ACC112 (cell line): ENCODE results near the gene APOE.
"Not testable (repeated sequence)": the region's sequence is repeated elsewhere in the genome, so short reads cannot be mapped to it uniquely, and the experiment has no call there.

Experiments
- H2AFZ ChIP-seq: fragments of 200-600 bp; sonication (generic); one replicate; pipeline ENCODE4 v1.6.0; 2017; ENCODE audit warnings: antibody characterized with exemption, low read length; ENCODE audit not compliant: unreplicated experiment
- H3K27ac ChIP-seq: fragments of 200-600 bp; sonication (generic); 2 replicates; pipeline ENCODE4 v1.5.1; 2014; ENCODE audit warnings: low read depth, mild to moderate bottlenecking, antibody characterized with exemption, low read length, moderate library complexity
- H3K27me3 ChIP-seq: fragments of 200-600 bp; sonication (generic); 2 replicates; pipeline ENCODE4 v1.6.1; 2014; ENCODE audit warnings: mild to moderate bottlenecking, antibody characterized with exemption, low read length, moderate library complexity, mixed read lengths; ENCODE audit not compliant: insufficient read depth
- H3K36me3 ChIP-seq: fragments of 200-600 bp; sonication (generic); 2 replicates; pipeline ENCODE4 v1.6.1; 2016; ENCODE audit warnings: mild to moderate bottlenecking, antibody characterized with exemption, low read length, moderate library complexity, mixed read lengths; ENCODE audit not compliant: insufficient read depth
- H3K4me1 ChIP-seq: fragments of 200-600 bp; sonication (generic); one replicate; pipeline ENCODE4 v1.6.1; 2016; ENCODE audit warnings: low read length, mixed read lengths; ENCODE audit not compliant: insufficient read depth, unreplicated experiment, control insufficient read depth
- H3K4me3 ChIP-seq: fragments of 200-600 bp; sonication (generic); 2 replicates; pipeline ENCODE4 v1.5.1; 2014; ENCODE audit warnings: mild to moderate bottlenecking, low read depth, low read length
- H3K79me2 ChIP-seq: fragments of 200-600 bp; sonication (generic); one replicate; pipeline ENCODE4 v1.6.0; 2016; ENCODE audit warnings: low read length; ENCODE audit not compliant: control insufficient read depth, unreplicated experiment, insufficient read depth

APOE gene

GRCh38 chr19:44886141-44886540 is 19.5 kb upstream of the APOE start:
- no peak overlapping the region for H3K4me3 ChIP-seq
- no peaks in the 10 kb centered on the region for H3K27me3 ChIP-seq
- H3K4me1 ChIP-seq: no peaks in the 10 kb centered on the region
- H2AFZ ChIP-seq: no peak overlapping the region
- no peak overlapping the region for H3K27ac ChIP-seq
- H3K79me2 ChIP-seq: peaks cover under 1% of the 10 kb centered on the region
- H3K36me3 ChIP-seq: no peaks in the 10 kb centered on the region

GRCh38 chr19:44887648-44888047 is 17.9 kb upstream of the APOE start:
- Histone ChIP-seq H3K4me1 (peaks cover 5% of the 10 kb centered on the region), H2AFZ (no peak overlapping the region), H3K79me2 (peaks cover 16% of the 10 kb centered on the region), H3K27me3 (no peaks in the 10 kb centered on the region), H3K27ac (no peak overlapping the region), H3K4me3 (no peak overlapping the region), H3K36me3 (no peaks in the 10 kb centered on the region)

GRCh38 chr19:44888335-44888734 is 17.3 kb upstream of the APOE start:
- H3K79me2 ChIP-seq: peaks cover 23% of the 10 kb centered on the region
- H3K4me3 ChIP-seq, H2AFZ ChIP-seq, H3K36me3 ChIP-seq, H3K27ac ChIP-seq, H3K4me1 ChIP-seq, H3K27me3 ChIP-seq: not testable (repeated sequence)

GRCh38 chr19:44889830-44890365 is 15.7 kb upstream of the APOE start:
- Histone ChIP-seq H3K79me2 (peaks cover 24% of the 10 kb centered on the region), H3K4me3 (peak overlapping the region; percentile 69), H3K36me3 (0 out of 2 replicates have a peak, but pooled peaks cover under 1% of the 10 kb centered on the region), H3K27me3 (no peaks in the 10 kb centered on the region), H3K27ac (peak overlapping the region; percentile 88), H2AFZ (peak overlapping the region; percentile 68), H3K4me1 (peaks cover 6% of the 10 kb centered on the region)

- peaks cover 6% of the 10 kb centered on the region for H3K4me1 ChIP-seq
- H3K4me3 ChIP-seq: peak overlapping the region; percentile 69
- H2AFZ ChIP-seq: peak overlapping the region; percentile 68
- no peaks in the 10 kb centered on the region for H3K27me3 ChIP-seq
- 0 out of 2 replicates have a peak, but pooled peaks cover 3% of the 10 kb centered on the region for H3K36me3 ChIP-seq
- H3K79me2 ChIP-seq: peaks cover 24% of the 10 kb centered on the region
- H3K27ac ChIP-seq: peak overlapping the region; percentile 88
These were observed 15.1 kb upstream of the APOE start for GRCh38 chr19:44890366-44891015.

GRCh38 chr19:44891016-44891882 is 14.3 kb upstream of the APOE start, which contains the start of gene TOMM40:
TOMM40 (plus strand) TSS chr19:44891254; CDS start chr19:44891416, 162 bp downstream.
- Histone ChIP-seq H2AFZ (peak within 1 kb of the TSS; percentile 68), H3K27me3 (no peaks in the 10 kb centered on the region), H3K27ac (peak within 1 kb of the TSS; percentile 88), H3K4me1 (peaks cover 6% of the 10 kb centered on the region), H3K79me2 (peaks cover 24% of the 10 kb centered on the region), H3K4me3 (peak within 1 kb of the TSS; percentile 91), H3K36me3 (0 out of 2 replicates have a peak, but pooled peaks cover 3% of the 10 kb centered on the region)

- Histone ChIP-seq H3K36me3 (0 out of 2 replicates have a peak, but pooled peaks cover 3% of the 10 kb centered on the region), H3K79me2 (peaks cover 27% of the 10 kb centered on the region), H3K4me3 (peak overlapping the region; percentile 91), H3K27ac (no peak overlapping the region), H3K4me1 (peaks cover 6% of the 10 kb centered on the region), H3K27me3 (no peaks in the 10 kb centered on the region), H2AFZ (no peak overlapping the region)
These were observed 12.7 kb upstream of the APOE start for GRCh38 chr19:44892932-44893331.

GRCh38 chr19:44893332-44894051 is 12.1 kb upstream of the APOE start:
- Histone ChIP-seq H3K4me3 (no peak overlapping the region), H3K4me1 (peaks cover 6% of the 10 kb centered on the region), H3K79me2 (peaks cover 27% of the 10 kb centered on the region), H3K27me3 (no peaks in the 10 kb centered on the region), H3K36me3 (0 out of 2 replicates have a peak, but pooled peaks cover 3% of the 10 kb centered on the region), H2AFZ (no peak overlapping the region), H3K27ac (no peak overlapping the region)

GRCh38 chr19:44894052-44894400 is 11.6 kb upstream of the APOE start:
- no peak overlapping the region for H2AFZ ChIP-seq
- H3K27me3 ChIP-seq: no peaks in the 10 kb centered on the region
- peaks cover 27% of the 10 kb centered on the region for H3K79me2 ChIP-seq
- H3K27ac ChIP-seq: no peak overlapping the region
- H3K36me3 ChIP-seq: 0 out of 2 replicates have a peak, but pooled peaks cover 3% of the 10 kb centered on the region
- peaks cover 6% of the 10 kb centered on the region for H3K4me1 ChIP-seq
- H3K4me3 ChIP-seq: no peak overlapping the region

GRCh38 chr19:44894946-44895345 is 10.7 kb upstream of the APOE start:
- Histone ChIP-seq H3K36me3 (0 out of 2 replicates have a peak, but pooled peaks cover 3% of the 10 kb centered on the region), H3K4me3 (no peak overlapping the region), H3K4me1 (peaks cover 6% of the 10 kb centered on the region), H2AFZ (no peak overlapping the region), H3K27me3 (no peaks in the 10 kb centered on the region), H3K27ac (no peak overlapping the region), H3K79me2 (peaks cover 27% of the 10 kb centered on the region)
